Heart right ventricle (tissue), 12 donors: Measurements from ENCODE around the gene WDR47. TPM values are rescaled to one million over a fixed set of nuclear protein-coding genes. Genes with fewer than 3 reads are reported as not detected.

Source experiments
- polyA plus RNA-seq, 2 donors: library from polyadenylated mRNA; stranded (reverse); fragments of 200-250 nt; gene quantifications; one replicate each; pipeline ENCODE4 v1.2.3, GENCODE V29; 2013
- total RNA-seq, 10 donors: library from RNA; stranded (reverse); fragmentation: NEBNext Ultra II Directional in 3 of 10; extraction: Animal tissue kit (Norgen Biotek cat#: 25700) in 3 of 10; gene quantifications; one replicate each; pipeline versions ENCODE4 v1.2.1 to v1.2.4, GENCODE V29; 2021 to 2023
- donor health status: ischemic (EF 13 %, LVEDD 7.1; RV severe dilation, severe dysfunction).
- donor health status: healthy with polysubstance abuse.
- donor health status: DM: no; HTN: yes; CAD: no.
- donor health status: DM: no; HTN: no; CAD: no.
- donor health status: ischemic (EF 25% LVEDD 6.9; RV normal size, moderate dysfunction).
- donor health status: ischemic (EF 25% LVEDD 5.7; RV mildly dilated, moderate dysfunction).
- donor health status: healthy.
- donor health status: nonischemic (EF 11% LVEDD 7.7; RV severe dilation, severe dysfunction).
- donor health status: DM: yes; HTN: yes; CAD: no.
- donor health status: PGD.
- donor health status: ischemic (EF 29% LVEDD 5.4; RV normal size, mild dysfunction).
- donor health status: nonischemic (EF 23%, LVEDD 6.1; RV moderate dilation, normal function).

The WDR47 gene
- total and polyA plus RNA-seq, 12 donors = 3.5 to 20.6 (median 14.0) TPM

Other genes with a start within 250 kb of the WDR47 start
- not detected for gene AKNAD1, start 185.0 kb downstream of the WDR47 start, total RNA-seq
- gene AKNAD1, start 185.0 kb downstream of the WDR47 start, polyA plus RNA-seq = under 1 TPM; 0.06 to 0.15 TPM
- 1 to 10 TPM in 8 of 10 donors, under 1 TPM in 2; 0.66 to 6.4 (median 1.8) TPM for gene GPSM2, start 165.1 kb downstream of the WDR47 start, total RNA-seq
- gene GPSM2, start 165.1 kb downstream of the WDR47 start, polyA plus RNA-seq = 1 to 10 TPM; 1.3 to 3.2 TPM
- gene CLCC1, start 78.6 kb downstream of the WDR47 start, total RNA-seq = 10 to 100 TPM; 25.5 to 32.5 (median 28.3) TPM
- 10 to 100 TPM; 11.3 to 12.9 TPM for gene CLCC1, start 78.6 kb downstream of the WDR47 start, polyA plus RNA-seq
- gene TAF13, start 33.9 kb upstream of the WDR47 start, total RNA-seq = 10 to 100 TPM; 45.8 to 69.9 (median 59.0) TPM
- gene TAF13, start 33.9 kb upstream of the WDR47 start, polyA plus RNA-seq = 10 to 100 TPM; 18.4 to 42.4 TPM
- 10 to 100 TPM; 27.5 to 52.9 (median 41.2) TPM for gene TMEM167B, start 48.7 kb upstream of the WDR47 start, total RNA-seq
- gene TMEM167B, start 48.7 kb upstream of the WDR47 start, polyA plus RNA-seq = 10 to 100 TPM; 12.0 to 17.2 TPM
- gene ELAPOR1, start 72.0 kb upstream of the WDR47 start, total RNA-seq = under 1 TPM in 8 of 10 donors, not detected in 2; 0.18 to 0.54 (median 0.35) TPM
- under 1 TPM; 0.06 to 0.07 TPM for gene ELAPOR1, start 72.0 kb upstream of the WDR47 start, polyA plus RNA-seq
- 100 to 1,000 TPM in 4 of 10 donors, 10 to 100 TPM in 6; 86.3 to 123 (median 99.2) TPM for gene SARS1, start 171.8 kb upstream of the WDR47 start, total RNA-seq
- gene SARS1, start 171.8 kb upstream of the WDR47 start, polyA plus RNA-seq = 100 to 1,000 TPM in 1 of 2 donors, 10 to 100 TPM in 1; 38.3 to 153 TPM
- 10 to 100 TPM in 1 of 10 donors, 1 to 10 TPM in 9; 4.9 to 10.6 (median 6.3) TPM for gene CELSR2, start 207.4 kb upstream of the WDR47 start, total RNA-seq
- 1 to 10 TPM in 1 of 2 donors, under 1 TPM in 1; 0.93 to 1.8 TPM for gene CELSR2, start 207.4 kb upstream of the WDR47 start, polyA plus RNA-seq
- gene PSRC1, start 241.0 kb upstream of the WDR47 start, total RNA-seq = 1 to 10 TPM in 2 of 10 donors, under 1 TPM in 8; 0.34 to 2.4 (median 0.59) TPM
- gene PSRC1, start 241.0 kb upstream of the WDR47 start, polyA plus RNA-seq = 1 to 10 TPM; 2.3 to 2.9 TPM